GM12865 (cell line): ENCODE results near the gene PMF1.

Experiments used
- DNase-seq: peaks from one replicate; pipeline ENCODE4 v3.0.0; 2010; ENCODE audit warnings: low read depth
- H3K4me3 ChIP-seq: 2 replicates; pipeline ENCODE4 v1.5.1; 2011; ENCODE audit warnings: mild to moderate bottlenecking, low read depth, low read length, control low read depth
- CTCF ChIP-seq: IDR thresholded peaks from 2 replicates; pipeline ENCODE4 v1.5.1; 2011; ENCODE audit warnings: low read length, control low read depth, low read depth, inconsistent platforms; ENCODE audit not compliant: insufficient read depth; ENCODE audit errors: missing control alignments

PMF1 gene

GRCh38 chr1:156257711-156258110, 44.9 kb downstream of the PMF1 start:
- DNase-seq, result no peak
- TF ChIP-seq CTCF, result no peak
- H3K4me3 ChIP-seq, result no peak overlapping the region

GRCh38 chr1:156258859-156259258, 46.1 kb downstream of the PMF1 start:
- no peak for TF ChIP-seq CTCF
- DNase-seq, result no peak
- no peak overlapping the region for H3K4me3 ChIP-seq

- no peak overlapping the region for H3K4me3 ChIP-seq
- no peak for DNase-seq
- TF ChIP-seq CTCF, result no peak
Observed at GRCh38 chr1:156259805-156260204, 47.0 kb downstream of the PMF1 start.

- H3K4me3 ChIP-seq, result no peak overlapping the region
- TF ChIP-seq CTCF, result no peak
- no peak for DNase-seq
Observed at GRCh38 chr1:156260896-156261295, 48.1 kb downstream of the PMF1 start.

- DNase-seq, result no peak
- no peak overlapping the region for H3K4me3 ChIP-seq
- TF ChIP-seq CTCF, result no peak
Observed at GRCh38 chr1:156262461-156263287, 49.9 kb downstream of the PMF1 start.

GRCh38 chr1:156263288-156263655, 50.5 kb downstream of the PMF1 start:
- no peak for TF ChIP-seq CTCF

GRCh38 chr1:156266051-156266450, 53.2 kb downstream of the PMF1 start:
- H3K4me3 ChIP-seq, result no peak overlapping the region
- no peak for TF ChIP-seq CTCF
- DNase-seq, result no peak

More at GRCh38 chr1:156263288-156263655, 50.5 kb downstream of the PMF1 start:
- DNase-seq, result no peak
- H3K4me3 ChIP-seq, result no peak overlapping the region
